ENCODE measurements around the gene FRYL. TPM values are rescaled to one million over a fixed set of nuclear protein-coding genes. Genes with fewer than 3 reads are reported as not detected.

Gene FRYL
- total and polyA plus RNA-seq, 2 donors (not counting 1 experiment from before 2014, with no cell fraction given), result 20.3 to 61.4 TPM

DNA sequence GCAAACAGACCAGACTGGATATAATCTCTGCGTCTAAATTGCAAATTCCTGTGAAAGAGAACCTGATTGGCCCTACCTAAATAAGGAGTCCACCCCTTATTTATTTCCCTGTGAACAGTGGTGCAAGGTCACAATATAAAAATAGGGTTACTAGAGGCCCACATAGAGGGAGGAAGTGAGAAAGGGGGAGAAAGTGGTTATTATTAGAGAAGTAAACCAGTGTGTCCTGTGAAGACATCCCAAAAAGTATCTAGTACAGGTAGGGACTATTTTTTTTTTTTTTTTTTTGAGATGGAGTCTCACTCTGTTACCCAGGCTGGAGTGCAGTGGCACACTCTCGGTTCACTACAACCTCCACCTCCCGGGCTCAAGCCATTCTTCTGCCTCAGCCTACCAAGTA, 15.0 kb upstream of the FRYL start:
- Histone ChIP-seq H3K4me2 (ENCODE audit: extremely low read depth, insufficient read depth, low read length) (no peak overlapping the region), H3K4me3 (replicated peaks in 1 of 4; ENCODE audit: control extremely low read depth in 1 of 4, insufficient read depth in 1 of 4, low read depth in 3 of 4, low read length in 4 of 4) (no peak overlapping the region), H3K79me2 (ENCODE audit: control insufficient read depth, insufficient read depth, low read length) (no peaks in the 10 kb centered on the region), H3K27me3 (ENCODE audit: control insufficient read depth, insufficient read depth, low read length) (no peaks in the 10 kb centered on the region), H4K20me1 (ENCODE audit: control insufficient read depth, extremely low read depth, insufficient read depth, low read length) (no peaks in the 10 kb centered on the region), H3K27ac (ENCODE audit: insufficient read depth, low read length) (no peak overlapping the region), H3K4me1 (ENCODE audit: control insufficient read depth, extremely low read depth, insufficient read depth, low read length) (no peaks in the 10 kb centered on the region), H2AFZ (ENCODE audit: low read length) (no peak overlapping the region), H3K36me3 (ENCODE audit: control insufficient read depth, insufficient read depth, low read length) (no peaks in the 10 kb centered on the region), H3K9me3 (ENCODE audit: control insufficient read depth, insufficient read depth, low read depth, low read length) (no peaks in the 10 kb centered on the region), H3K9ac (ENCODE audit: insufficient read depth, low read length) (no peak overlapping the region)
- no peak for DNase-seq (ENCODE audit: low read depth in 2 of 2)
- TF ChIP-seq CTCF (conservative IDR thresholded peaks at IDR 0.05 in 1 of 2, IDR thresholded peaks at IDR 0.05 in 1 of 2; ENCODE audit: low read depth in 1 of 2, low read length in 2 of 2) (no peak), EZH2 (IDR thresholded peaks at IDR 0.05; ENCODE audit: low read length, missing control alignments) (no peak)

DNA sequence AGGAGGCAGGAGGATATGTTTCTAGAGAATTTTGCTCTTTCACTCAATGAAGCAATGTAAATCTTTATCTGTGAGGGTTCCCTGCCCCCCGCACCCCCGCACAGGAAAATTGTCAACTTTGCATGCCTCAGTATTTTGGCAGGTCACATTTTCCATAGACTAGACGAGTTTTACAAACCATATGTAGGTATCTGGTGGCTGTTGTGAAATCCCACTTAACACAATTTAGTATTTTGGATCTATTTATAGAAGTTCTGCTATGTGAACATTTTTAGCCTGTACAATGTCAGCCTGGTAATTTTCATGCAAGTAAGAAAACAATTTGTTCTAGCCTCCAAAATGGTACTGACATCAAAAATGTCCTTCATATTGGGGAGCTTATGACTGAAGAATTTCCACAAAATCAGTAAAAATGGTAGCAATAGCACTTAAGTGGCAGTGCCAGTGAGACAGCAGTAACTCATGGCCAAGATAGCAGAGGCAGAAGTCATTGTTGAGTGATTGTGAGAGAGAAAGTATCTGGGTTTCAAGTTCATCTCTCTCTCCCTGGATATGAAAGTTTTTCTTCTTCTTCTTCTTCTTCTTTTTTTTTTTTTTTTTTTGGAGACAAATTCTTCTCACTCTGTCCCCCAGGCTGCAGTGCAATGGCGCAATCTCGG, 12.4 kb upstream of the FRYL start:
- no peaks in the 10 kb centered on the region for H3K4me1 ChIP-seq (ENCODE audit: control insufficient read depth, extremely low read depth, insufficient read depth, low read length)
- H3K4me3 ChIP-seq (replicated peaks in 1 of 4; ENCODE audit: control extremely low read depth in 1 of 4, insufficient read depth in 1 of 4, low read depth in 3 of 4, low read length in 4 of 4), result no peak overlapping the region
- H3K27ac ChIP-seq (ENCODE audit: insufficient read depth, low read length), result no peak overlapping the region
- H2AFZ ChIP-seq (ENCODE audit: low read length), result no peak overlapping the region
- no peaks in the 10 kb centered on the region for H3K79me2 ChIP-seq (ENCODE audit: control insufficient read depth, insufficient read depth, low read length)
- TF ChIP-seq CTCF (conservative IDR thresholded peaks at IDR 0.05 in 1 of 2, IDR thresholded peaks at IDR 0.05 in 1 of 2; ENCODE audit: low read depth in 1 of 2, low read length in 2 of 2) (no peak), EZH2 (IDR thresholded peaks at IDR 0.05; ENCODE audit: low read length, missing control alignments) (no peak)
- H3K9me3 ChIP-seq (ENCODE audit: control insufficient read depth, insufficient read depth, low read depth, low read length), result no peaks in the 10 kb centered on the region
- no peak for DNase-seq (ENCODE audit: low read depth in 2 of 2)
- H4K20me1 ChIP-seq (ENCODE audit: control insufficient read depth, extremely low read depth, insufficient read depth, low read length), result no peaks in the 10 kb centered on the region
- no peaks in the 10 kb centered on the region for H3K27me3 ChIP-seq (ENCODE audit: control insufficient read depth, insufficient read depth, low read length)
- H3K36me3 ChIP-seq (ENCODE audit: control insufficient read depth, insufficient read depth, low read length), result no peaks in the 10 kb centered on the region
- no peak overlapping the region for H3K9ac ChIP-seq (ENCODE audit: insufficient read depth, low read length)
- no peak overlapping the region for H3K4me2 ChIP-seq (ENCODE audit: extremely low read depth, insufficient read depth, low read length)

DNA sequence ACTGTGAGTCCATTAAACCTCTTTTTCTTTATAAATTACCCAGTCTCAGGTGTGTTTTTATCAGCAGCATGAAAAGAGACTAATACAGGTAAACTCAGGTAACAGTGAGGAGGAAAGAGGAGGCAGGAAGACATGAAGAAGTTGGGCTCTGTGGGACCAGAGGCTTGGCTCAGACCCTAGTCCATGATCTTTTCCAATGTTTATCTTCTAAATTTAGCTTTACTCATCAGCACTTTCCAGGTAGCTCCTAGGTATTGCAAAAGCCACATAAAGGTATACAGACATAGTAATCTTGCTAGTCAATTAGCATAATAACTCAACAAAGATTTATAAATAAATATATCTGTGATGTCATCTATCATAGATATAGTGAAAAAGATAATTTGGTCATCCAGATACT, 11.2 kb upstream of the FRYL start:
- Histone ChIP-seq H3K4me1 (ENCODE audit: control insufficient read depth, extremely low read depth, insufficient read depth, low read length) (no peaks in the 10 kb centered on the region), H3K79me2 (ENCODE audit: control insufficient read depth, insufficient read depth, low read length) (no peaks in the 10 kb centered on the region), H2AFZ (ENCODE audit: low read length) (no peak overlapping the region), H3K27me3 (ENCODE audit: control insufficient read depth, insufficient read depth, low read length) (no peaks in the 10 kb centered on the region), H3K4me3 (replicated peaks in 1 of 4; ENCODE audit: control extremely low read depth in 1 of 4, insufficient read depth in 1 of 4, low read depth in 3 of 4, low read length in 4 of 4) (no peak overlapping the region), H3K27ac (ENCODE audit: insufficient read depth, low read length) (no peak overlapping the region), H3K36me3 (ENCODE audit: control insufficient read depth, insufficient read depth, low read length) (no peaks in the 10 kb centered on the region), H4K20me1 (ENCODE audit: control insufficient read depth, extremely low read depth, insufficient read depth, low read length) (no peaks in the 10 kb centered on the region), H3K9me3 (ENCODE audit: control insufficient read depth, insufficient read depth, low read depth, low read length) (no peaks in the 10 kb centered on the region), H3K4me2 (ENCODE audit: extremely low read depth, insufficient read depth, low read length) (no peak overlapping the region), H3K9ac (ENCODE audit: insufficient read depth, low read length) (no peak overlapping the region)
- TF ChIP-seq EZH2 (IDR thresholded peaks at IDR 0.05; ENCODE audit: low read length, missing control alignments), result no peak
- TF ChIP-seq CTCF (conservative IDR thresholded peaks at IDR 0.05 in 1 of 2, IDR thresholded peaks at IDR 0.05 in 1 of 2; ENCODE audit: low read depth in 1 of 2, low read length in 2 of 2), result no peak
- DNase-seq (ENCODE audit: low read depth in 2 of 2), result no peak

All from fibroblast of lung (primary cell).